ENCODE data around the gene MCTP1.

MCTP1 gene

DNA sequence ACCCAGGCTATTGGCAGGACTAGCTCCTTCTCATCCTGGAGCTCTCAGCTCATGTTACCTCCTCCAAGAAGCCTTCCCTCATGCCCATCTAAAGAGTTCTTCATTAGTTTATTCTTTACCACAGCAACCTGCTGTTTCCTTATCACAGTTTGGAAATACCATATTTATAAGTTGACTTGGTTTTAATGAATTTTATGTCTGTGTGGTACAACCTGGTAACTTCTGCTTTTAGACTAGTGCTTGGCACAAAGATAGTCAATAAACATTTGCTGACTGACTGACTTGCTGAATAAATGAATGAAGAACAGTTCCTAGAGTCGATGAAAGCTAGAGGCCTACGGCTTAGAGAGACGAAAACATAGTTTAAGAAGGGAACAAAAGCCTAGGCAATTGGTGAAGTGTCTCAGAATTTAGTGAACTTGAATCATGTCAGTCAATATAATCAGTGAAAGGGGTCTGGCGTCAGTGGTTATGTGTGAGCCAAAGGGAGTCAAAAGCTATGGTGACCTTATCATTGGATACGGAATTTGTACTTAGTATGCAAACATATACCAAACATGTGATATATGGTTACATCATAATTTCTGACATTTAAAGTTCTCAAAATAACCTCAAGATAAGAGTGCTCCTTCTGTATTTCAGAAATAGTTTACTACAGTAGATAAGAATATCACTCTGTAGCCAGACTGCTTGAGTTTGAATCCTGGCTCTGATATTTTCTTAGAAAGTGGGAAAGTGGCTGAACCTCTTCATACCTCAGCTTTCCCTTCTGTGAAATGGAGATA, 239.5 kb downstream of the MCTP1 start:
- no peaks in the 10 kb centered on the region for H3K9me2 ChIP-seq (replicated peaks; ENCODE audit: low read depth, low read length)
- no peak overlapping the region for H3K4me2 ChIP-seq (ENCODE audit: low read depth, low read length, poor library complexity, severe bottlenecking)
- no peaks in the 10 kb centered on the region for H3K27me3 ChIP-seq (ENCODE audit: insufficient read depth, low read length, poor library complexity, severe bottlenecking)
- no peaks in the 10 kb centered on the region for H4K20me1 ChIP-seq (ENCODE audit: insufficient read depth, low read length, poor library complexity, severe bottlenecking)
- H3K36me3 ChIP-seq (ENCODE audit: insufficient read depth, low read length) = no peaks in the 10 kb centered on the region
- no peaks in the 10 kb centered on the region for H3F3A ChIP-seq (ENCODE audit: low read depth)
- H3K9me3 ChIP-seq (ENCODE audit: insufficient read depth, low read depth, low read length) = no peaks in the 10 kb centered on the region
- H2AFZ ChIP-seq (ENCODE audit: low read length) = no peak overlapping the region
- H3K4me1 ChIP-seq (ENCODE audit: insufficient read depth, low read length, poor library complexity, severe bottlenecking) = peaks cover 39% of the 10 kb centered on the region
- peaks cover 10% of the 10 kb centered on the region; the same call in 1 of the 2 replicates for H3K79me2 ChIP-seq (ENCODE audit: insufficient read depth, low read length)
- TF ChIP-seq, protein P1, sequence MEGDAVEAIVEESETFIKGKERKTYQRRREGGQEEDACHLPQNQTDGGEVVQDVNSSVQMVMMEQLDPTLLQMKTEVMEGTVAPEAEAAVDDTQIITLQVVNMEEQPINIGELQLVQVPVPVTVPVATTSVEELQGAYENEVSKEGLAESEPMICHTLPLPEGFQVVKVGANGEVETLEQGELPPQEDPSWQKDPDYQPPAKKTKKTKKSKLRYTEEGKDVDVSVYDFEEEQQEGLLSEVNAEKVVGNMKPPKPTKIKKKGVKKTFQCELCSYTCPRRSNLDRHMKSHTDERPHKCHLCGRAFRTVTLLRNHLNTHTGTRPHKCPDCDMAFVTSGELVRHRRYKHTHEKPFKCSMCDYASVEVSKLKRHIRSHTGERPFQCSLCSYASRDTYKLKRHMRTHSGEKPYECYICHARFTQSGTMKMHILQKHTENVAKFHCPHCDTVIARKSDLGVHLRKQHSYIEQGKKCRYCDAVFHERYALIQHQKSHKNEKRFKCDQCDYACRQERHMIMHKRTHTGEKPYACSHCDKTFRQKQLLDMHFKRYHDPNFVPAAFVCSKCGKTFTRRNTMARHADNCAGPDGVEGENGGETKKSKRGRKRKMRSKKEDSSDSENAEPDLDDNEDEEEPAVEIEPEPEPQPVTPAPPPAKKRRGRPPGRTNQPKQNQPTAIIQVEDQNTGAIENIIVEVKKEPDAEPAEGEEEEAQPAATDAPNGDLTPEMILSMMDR (conservative IDR thresholded peaks at IDR 0.05; ENCODE audit: low read length) = no peak
- TF ChIP-seq EZH2phosphoT487 (IDR thresholded peaks at IDR 0.05; ENCODE audit: borderline replicate concordance) = no peak
- no peak overlapping the region for H3K9ac ChIP-seq (ENCODE audit: low read depth, low read length, poor library complexity, severe bottlenecking)
- H3K4me3 ChIP-seq (ENCODE audit: low read length, poor library complexity, severe bottlenecking) = no peak overlapping the region

DNA sequence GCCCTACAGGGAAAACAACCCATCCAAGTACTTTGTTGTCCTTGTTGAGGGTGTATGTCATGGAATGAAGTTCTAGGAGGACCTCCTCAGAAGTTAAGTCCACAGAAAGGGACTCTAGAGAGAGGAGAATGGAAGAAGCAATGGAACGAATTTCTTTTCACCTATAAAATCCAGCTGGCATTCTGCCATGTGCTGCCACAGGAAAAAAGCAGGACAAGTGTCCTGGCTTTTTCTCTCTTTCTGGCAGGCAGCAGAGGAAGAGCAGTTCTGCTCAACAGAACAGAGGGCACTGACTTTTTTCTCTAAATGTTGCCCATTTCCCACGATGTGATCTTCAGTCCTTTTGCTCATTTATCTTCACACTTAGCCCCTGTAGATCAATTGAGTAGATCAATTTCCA, 240.8 kb downstream of the MCTP1 start:
- no peaks in the 10 kb centered on the region for H3K9me3 ChIP-seq (ENCODE audit: insufficient read depth, low read depth, low read length)
- H3K4me3 ChIP-seq (ENCODE audit: low read length, poor library complexity, severe bottlenecking) = no peak overlapping the region
- H2AFZ ChIP-seq (ENCODE audit: low read length) = no peak overlapping the region
- H3K4me2 ChIP-seq (ENCODE audit: low read depth, low read length, poor library complexity, severe bottlenecking) = no peak overlapping the region
- H3K79me2 ChIP-seq (ENCODE audit: insufficient read depth, low read length) = peaks cover 16% of the 10 kb centered on the region; the same call in 1 of the 2 replicates
- no peaks in the 10 kb centered on the region for H4K20me1 ChIP-seq (ENCODE audit: insufficient read depth, low read length, poor library complexity, severe bottlenecking)
- H3K9me2 ChIP-seq (replicated peaks; ENCODE audit: low read depth, low read length) = no peaks in the 10 kb centered on the region
- no peak overlapping the region for H3K9ac ChIP-seq (ENCODE audit: low read depth, low read length, poor library complexity, severe bottlenecking)
- peaks cover 50% of the 10 kb centered on the region for H3K4me1 ChIP-seq (ENCODE audit: insufficient read depth, low read length, poor library complexity, severe bottlenecking)
- TF ChIP-seq, protein P1 (conservative IDR thresholded peaks at IDR 0.05; ENCODE audit: low read length) = no peak
- no peak for TF ChIP-seq EZH2phosphoT487 (IDR thresholded peaks at IDR 0.05; ENCODE audit: borderline replicate concordance)
- no peaks in the 10 kb centered on the region for H3F3A ChIP-seq (ENCODE audit: low read depth)
- no peaks in the 10 kb centered on the region for H3K36me3 ChIP-seq (ENCODE audit: insufficient read depth, low read length)
- H3K27me3 ChIP-seq (ENCODE audit: insufficient read depth, low read length, poor library complexity, severe bottlenecking) = no peaks in the 10 kb centered on the region

DNA sequence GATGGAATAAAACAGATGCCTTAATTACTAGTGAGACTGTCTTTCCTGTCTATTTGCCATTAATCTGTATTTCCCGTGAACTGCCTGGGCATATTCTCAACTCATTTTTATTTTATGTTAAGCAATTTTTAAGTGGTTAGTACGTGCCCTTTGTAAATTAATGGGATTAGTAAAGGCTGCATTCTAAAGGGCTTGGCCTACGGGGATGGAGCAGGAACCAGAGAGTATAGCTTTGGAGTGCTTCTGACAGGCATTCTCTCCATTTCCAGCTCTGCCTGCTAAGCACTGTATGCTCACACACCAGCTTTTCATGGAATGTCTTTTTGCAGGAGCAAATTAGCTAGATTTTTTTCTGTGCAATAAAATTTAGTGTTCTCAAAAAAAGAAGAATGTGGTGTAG, 241.2 kb downstream of the MCTP1 start:
- Histone ChIP-seq H3K27me3 (ENCODE audit: insufficient read depth, low read length, poor library complexity, severe bottlenecking) (no peaks in the 10 kb centered on the region), H3K4me1 (ENCODE audit: insufficient read depth, low read length, poor library complexity, severe bottlenecking) (peaks cover 50% of the 10 kb centered on the region), H3K4me3 (ENCODE audit: low read length, poor library complexity, severe bottlenecking) (peak overlapping the region; percentile 24), H3K9me2 (replicated peaks; ENCODE audit: low read depth, low read length) (no peaks in the 10 kb centered on the region), H3K9ac (ENCODE audit: low read depth, low read length, poor library complexity, severe bottlenecking) (no peak overlapping the region), H4K20me1 (ENCODE audit: insufficient read depth, low read length, poor library complexity, severe bottlenecking) (no peaks in the 10 kb centered on the region), H2AFZ (ENCODE audit: low read length) (no peak overlapping the region), H3K4me2 (ENCODE audit: low read depth, low read length, poor library complexity, severe bottlenecking) (peak overlapping the region; percentile 50), H3K36me3 (ENCODE audit: insufficient read depth, low read length) (no peaks in the 10 kb centered on the region), H3F3A (ENCODE audit: low read depth) (no peaks in the 10 kb centered on the region), H3K9me3 (ENCODE audit: insufficient read depth, low read depth, low read length) (no peaks in the 10 kb centered on the region), H3K79me2 (ENCODE audit: insufficient read depth, low read length) (peaks cover 16% of the 10 kb centered on the region; the same call in 1 of the 2 replicates)
- TF ChIP-seq, protein P1 (conservative IDR thresholded peaks at IDR 0.05; ENCODE audit: low read length) = no peak
- no peak for TF ChIP-seq EZH2phosphoT487 (IDR thresholded peaks at IDR 0.05; ENCODE audit: borderline replicate concordance)
